H9 (cell line): ENCODE results near the gene CMTM7. TPM values are rescaled to one million over a fixed set of nuclear protein-coding genes. Genes with fewer than 3 reads are reported as not detected.

ENCODE experiments used
- DNase-seq: peaks from one replicate; pipeline ENCODE4 v3.0.0-alpha.2; 2017
- H2AFZ ChIP-seq: one replicate; pipeline ENCODE4 v1.6.1; 2013; ENCODE audit warnings: mild to moderate bottlenecking, low read length, control low read depth, moderate library complexity
- H2AK5ac ChIP-seq: 2 replicates; pipeline ENCODE4 v1.6.1; 2013; ENCODE audit warnings: low read length, control low read depth, mixed read lengths; ENCODE audit not compliant: insufficient read length
- H2BK120ac ChIP-seq: one replicate; pipeline ENCODE4 v1.6.1; 2013; ENCODE audit warnings: low read depth, mild to moderate bottlenecking, low read length, control low read depth, inconsistent platforms; ENCODE audit not compliant: poor library complexity, severe bottlenecking
- H2BK12ac ChIP-seq: 2 replicates; pipeline ENCODE4 v1.6.1; 2013; ENCODE audit warnings: low read length, control low read depth, mixed read lengths, low read depth; ENCODE audit not compliant: insufficient read length
- H2BK15ac ChIP-seq: 2 replicates; pipeline ENCODE4 v1.6.1; 2013; ENCODE audit warnings: low read depth, low read length, control low read depth
- H2BK20ac ChIP-seq: one replicate; pipeline ENCODE4 v1.6.1; 2013; ENCODE audit warnings: low read depth, mild to moderate bottlenecking, low read length, control low read depth, inconsistent platforms; ENCODE audit not compliant: poor library complexity, severe bottlenecking
- H2BK5ac ChIP-seq: 2 replicates; pipeline ENCODE4 v1.6.1; 2013; ENCODE audit warnings: low read length, control low read depth, mixed read lengths; ENCODE audit not compliant: insufficient read length
- H3K14ac ChIP-seq: 2 replicates; pipeline ENCODE4 v1.6.1; 2013; ENCODE audit warnings: low read length, control low read depth; ENCODE audit not compliant: insufficient read depth
- H3K18ac ChIP-seq: 2 replicates; pipeline ENCODE4 v1.6.1; 2013; ENCODE audit warnings: low read depth, mild to moderate bottlenecking, mixed read lengths, low read length, control low read depth; ENCODE audit not compliant: insufficient read length
- H3K23ac ChIP-seq: 2 replicates; pipeline ENCODE4 v1.6.1; 2013; ENCODE audit warnings: low read length, control low read depth, mixed read lengths, low read depth; ENCODE audit not compliant: insufficient read length
- H3K23me2 ChIP-seq: 2 replicates; pipeline ENCODE4 v1.6.1; 2013; ENCODE audit warnings: low read depth, mild to moderate bottlenecking, mixed read lengths, low read length, control low read depth; ENCODE audit not compliant: insufficient read length, poor library complexity, severe bottlenecking
- H3K27ac ChIP-seq: 2 replicates; pipeline ENCODE4 v1.5.1; 2013; ENCODE audit warnings: low read length, control low read depth, mixed read lengths, low read depth; ENCODE audit not compliant: insufficient read length
- H3K27me3 ChIP-seq: 2 replicates; pipeline ENCODE4 v1.6.1; 2013; ENCODE audit warnings: low read length, control low read depth, inconsistent platforms; ENCODE audit not compliant: insufficient read depth
- H3K4ac ChIP-seq: 2 replicates; pipeline ENCODE4 v1.6.1; 2013; ENCODE audit warnings: low read depth, mild to moderate bottlenecking, control low read depth, inconsistent platforms, low read length, moderate library complexity
- H3K4me1 ChIP-seq: 2 replicates; pipeline ENCODE4 v1.6.1; 2013; ENCODE audit warnings: low read length, control low read depth, inconsistent platforms; ENCODE audit not compliant: insufficient read depth
- H3K4me2 ChIP-seq: 2 replicates; pipeline ENCODE4 v1.6.1; 2013; ENCODE audit warnings: low read length, control low read depth, mixed read lengths; ENCODE audit not compliant: insufficient read length, insufficient read depth
- H3K56ac ChIP-seq: 2 replicates; pipeline ENCODE4 v1.6.1; 2013; ENCODE audit warnings: low read depth, mild to moderate bottlenecking, mixed read lengths, low read length, control low read depth; ENCODE audit not compliant: insufficient read length
- H3K79me1 ChIP-seq: 2 replicates; pipeline ENCODE4 v1.6.1; 2013; ENCODE audit warnings: low read depth, mild to moderate bottlenecking, moderate library complexity, low read length, control low read depth, inconsistent platforms; ENCODE audit not compliant: insufficient read depth, poor library complexity, severe bottlenecking
- H3K79me2 ChIP-seq: 2 replicates; pipeline ENCODE4 v1.6.1; 2013; ENCODE audit warnings: low read length, control low read depth, inconsistent platforms; ENCODE audit not compliant: insufficient read depth
- H3K9ac ChIP-seq: 2 replicates; pipeline ENCODE4 v1.6.1; 2013; ENCODE audit warnings: low read length, control low read depth, mixed read lengths; ENCODE audit not compliant: insufficient read length; ENCODE audit errors: extremely low read depth
- H3K9me3 ChIP-seq: one replicate; pipeline ENCODE4 v1.6.1; 2013; ENCODE audit warnings: low read depth, low read length, inconsistent platforms; ENCODE audit not compliant: control insufficient read depth
- H3T11ph ChIP-seq: one replicate; pipeline ENCODE4 v1.6.1; 2013; ENCODE audit warnings: mild to moderate bottlenecking, low read length, control low read depth, inconsistent platforms
- H4K20me1 ChIP-seq: one replicate; pipeline ENCODE4 v1.6.1; 2013; ENCODE audit not compliant: control insufficient read depth, insufficient read length, insufficient read depth
- H4K5ac ChIP-seq: 2 replicates; pipeline ENCODE4 v1.6.1; 2013; ENCODE audit warnings: low read depth, mild to moderate bottlenecking, mixed read lengths, low read length, control low read depth; ENCODE audit not compliant: insufficient read length
- H4K8ac ChIP-seq: replicated peaks from 2 replicates; pipeline ENCODE4 v1.6.1; 2013; ENCODE audit warnings: low read length, control low read depth, mixed read lengths, low read depth; ENCODE audit not compliant: insufficient read length
- H4K91ac ChIP-seq: 2 replicates; pipeline ENCODE4 v1.6.1; 2013; ENCODE audit warnings: low read depth, mild to moderate bottlenecking, moderate library complexity, mixed read lengths, low read length, control low read depth; ENCODE audit not compliant: insufficient read length
- H3K27ac Mint-ChIP-seq, 3 experiments: 2 replicates in 2 of 3; 3 replicates in 1 of 3; pipeline ENCODE4 v1.8.0; 2020 to 2021; ENCODE audit warnings: mixed read lengths in 3 of 3, mild to moderate bottlenecking in 1 of 3, moderate library complexity in 1 of 3
- H3K27me3 Mint-ChIP-seq: 2 replicates; pipeline ENCODE4 v1.8.0; 2021; ENCODE audit warnings: low read depth, mild to moderate bottlenecking, moderate library complexity, mixed read lengths
- H3K36me3 Mint-ChIP-seq, 3 experiments: 2 replicates in 2 of 3; 3 replicates in 1 of 3; pipeline ENCODE4 v1.8.0; 2020 to 2021; ENCODE audit warnings: low read depth in 3 of 3, mixed read lengths in 3 of 3; ENCODE audit not compliant: insufficient read depth in 1 of 3
- H3K4me1 Mint-ChIP-seq, 2 experiments: 2 replicates each; pipeline ENCODE4 v1.8.0; 2020; ENCODE audit warnings: mixed read lengths in 2 of 2
- H3K4me3 Mint-ChIP-seq, 2 experiments: 2 replicates in 1 of 2; 3 replicates in 1 of 2; pipeline ENCODE4 v1.8.0; 2020 to 2021; ENCODE audit warnings: mild to moderate bottlenecking in 2 of 2, mixed read lengths in 2 of 2, moderate library complexity in 1 of 2
- H3K9me3 Mint-ChIP-seq, 2 experiments: 2 replicates in 1 of 2; 3 replicates in 1 of 2; pipeline ENCODE4 v1.8.0; 2020; ENCODE audit warnings: mild to moderate bottlenecking in 2 of 2, mixed read lengths in 2 of 2, moderate library complexity in 1 of 2
- WGBS: extraction: QIAGEN DNeasy Blood & Tissue Kit; methylation state at CpG from one replicate; pipeline ENCODE4 v1.1.7; 2013; ENCODE audit warnings: missing lambda C conversion rate, low lambda C conversion rate, mixed read lengths; ENCODE audit not compliant: insufficient read length; ENCODE audit errors: extremely low coverage; 5-methylcytosine and 5-hydroxymethylcytosine counted together
- total RNA-seq: library from RNA; stranded (reverse); gene quantifications from 2 replicates; pipeline ENCODE4 v1.2.1, GENCODE V29; 2021
- TF ChIP-seq, protein P1 (sequence below): fragments of 200-600 bp; sonication (generic); conservative IDR thresholded peaks from 3 replicates; pipeline ENCODE4 v1.8.0; 2021; ENCODE audit warnings: antibody characterized with exemption, mild to moderate bottlenecking

CMTM7 gene
- total RNA-seq, 1 experiment from 2014 or later, result 23.9 TPM

- H3K9me3 Mint-ChIP-seq, result no peaks in the 10 kb centered on the region
- Histone ChIP-seq H3K4me2 (no peak overlapping the region), H3T11ph (no peak overlapping the region), H3K79me1 (no peaks in the 10 kb centered on the region), H3K18ac (no peak overlapping the region), H2BK12ac (no peak overlapping the region), H3K79me2 (peaks cover 1% of the 10 kb centered on the region; the same call in 1 of the 2 replicates), H4K91ac (no peak overlapping the region), H3K27ac (no peak overlapping the region), H3K23me2 (no peaks in the 10 kb centered on the region), H2BK20ac (no peak overlapping the region), H2BK120ac (no peak overlapping the region), H2BK15ac (no peak overlapping the region), H4K8ac (no peak overlapping the region), H3K56ac (no peak overlapping the region), H3K27me3 (no peaks in the 10 kb centered on the region), H3K14ac (no peak overlapping the region), H4K5ac (no peak overlapping the region), H2AFZ (no peak overlapping the region), H3K4ac (no peak overlapping the region), H2AK5ac (no peak overlapping the region), H2BK5ac (no peak overlapping the region), H4K20me1 (no peaks in the 10 kb centered on the region), H3K4me1 (peaks cover 11% of the 10 kb centered on the region; the same call in 1 of the 2 replicates), H3K9me3 (no peaks in the 10 kb centered on the region), H3K23ac (no peak overlapping the region), H3K9ac (no peak overlapping the region)
- H3K36me3 Mint-ChIP-seq, result peaks cover 0 to 2% (median 0%) of the 10 kb centered on the region in 3 experiments; a peak in 1 of 7 replicates
- TF ChIP-seq, protein P1, sequence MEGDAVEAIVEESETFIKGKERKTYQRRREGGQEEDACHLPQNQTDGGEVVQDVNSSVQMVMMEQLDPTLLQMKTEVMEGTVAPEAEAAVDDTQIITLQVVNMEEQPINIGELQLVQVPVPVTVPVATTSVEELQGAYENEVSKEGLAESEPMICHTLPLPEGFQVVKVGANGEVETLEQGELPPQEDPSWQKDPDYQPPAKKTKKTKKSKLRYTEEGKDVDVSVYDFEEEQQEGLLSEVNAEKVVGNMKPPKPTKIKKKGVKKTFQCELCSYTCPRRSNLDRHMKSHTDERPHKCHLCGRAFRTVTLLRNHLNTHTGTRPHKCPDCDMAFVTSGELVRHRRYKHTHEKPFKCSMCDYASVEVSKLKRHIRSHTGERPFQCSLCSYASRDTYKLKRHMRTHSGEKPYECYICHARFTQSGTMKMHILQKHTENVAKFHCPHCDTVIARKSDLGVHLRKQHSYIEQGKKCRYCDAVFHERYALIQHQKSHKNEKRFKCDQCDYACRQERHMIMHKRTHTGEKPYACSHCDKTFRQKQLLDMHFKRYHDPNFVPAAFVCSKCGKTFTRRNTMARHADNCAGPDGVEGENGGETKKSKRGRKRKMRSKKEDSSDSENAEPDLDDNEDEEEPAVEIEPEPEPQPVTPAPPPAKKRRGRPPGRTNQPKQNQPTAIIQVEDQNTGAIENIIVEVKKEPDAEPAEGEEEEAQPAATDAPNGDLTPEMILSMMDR, result no peak
- H3K4me1 Mint-ChIP-seq, result peaks cover 55% of the 10 kb centered on the region in 2 experiments
- no peaks in the 10 kb centered on the region for H3K27me3 Mint-ChIP-seq
- WGBS, result no CpG with 5 or more reads among the region's 3 CpGs
- H3K4me3 Mint-ChIP-seq, result no peak overlapping the region
- DNase-seq, result no peak
- H3K27ac Mint-ChIP-seq, result no peak overlapping the region
Observed at GRCh38 chr3:32412887-32413286, 21.2 kb downstream of the CMTM7 start.
